Lower leg skin (tissue), 3 donors: Measurements from ENCODE around the gene DAB2IP.

Experiments
- POLR2A ChIP-seq, 2 donors: fragments of 450-650 bp; IDR thresholded peaks; one replicate each; pipeline ENCODE4 v1.6.1; 2016 to 2017; ENCODE audit warnings: antibody characterized with exemption in 2 of 2, mild to moderate bottlenecking in 1 of 2, moderate library complexity in 1 of 2
- TF ChIP-seq, protein P1 (sequence below), 3 donors: fragments of 450-650 bp; IDR thresholded peaks; one replicate each; pipeline ENCODE4 v1.5.1; 2016; ENCODE audit warnings: antibody characterized with exemption in 3 of 3, mild to moderate bottlenecking in 3 of 3, moderate library complexity in 2 of 3

DNA sequence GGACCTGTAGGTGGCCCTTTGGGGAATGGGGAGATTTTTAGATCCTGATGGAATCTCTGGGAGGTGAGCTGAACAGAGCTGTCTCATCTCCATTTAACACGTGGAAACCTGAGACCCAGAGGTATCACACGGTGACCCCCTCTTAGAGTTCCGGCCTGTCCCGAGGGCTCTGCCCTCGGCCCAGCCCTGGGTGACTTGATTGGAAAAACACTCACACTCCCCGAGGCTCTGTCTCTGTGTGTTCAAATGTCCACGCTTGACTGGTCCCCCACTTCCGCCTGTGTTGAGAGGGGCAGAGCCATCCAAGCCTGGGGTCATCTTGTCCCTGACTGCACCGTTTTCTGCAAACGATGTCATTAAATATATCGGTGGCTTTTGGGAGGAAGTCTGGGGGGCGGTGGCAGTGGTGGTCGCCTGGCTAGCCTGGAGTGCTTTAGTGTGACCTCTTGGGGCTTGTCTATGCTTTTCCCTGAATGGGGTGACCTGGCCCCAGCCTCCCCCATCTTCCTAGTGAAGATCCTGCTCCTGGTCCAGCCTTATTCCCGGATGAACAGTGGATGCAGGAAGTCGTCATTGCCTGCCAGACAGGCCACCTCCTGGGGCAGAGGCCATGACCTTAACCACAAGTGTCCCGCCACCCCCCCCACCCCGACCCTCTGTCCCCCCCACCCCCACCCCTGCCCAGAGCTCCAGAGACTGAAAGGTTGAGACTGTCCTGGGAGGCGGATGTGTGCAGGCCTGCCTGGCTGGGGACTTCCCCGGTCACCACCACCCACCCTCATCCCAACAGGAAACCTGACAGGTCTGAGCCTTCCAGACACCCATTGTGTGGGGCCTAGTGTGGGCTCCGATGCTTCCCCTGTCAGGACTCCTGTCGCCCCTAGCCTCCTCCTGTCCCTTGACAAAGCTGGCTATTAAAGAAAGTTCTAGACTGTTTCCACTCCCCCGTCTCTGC lies 5.3 kb upstream of the DAB2IP start:
- no peak for TF ChIP-seq POLR2A (IDR thresholded peaks at IDR 0.05)
- TF ChIP-seq, protein P1, sequence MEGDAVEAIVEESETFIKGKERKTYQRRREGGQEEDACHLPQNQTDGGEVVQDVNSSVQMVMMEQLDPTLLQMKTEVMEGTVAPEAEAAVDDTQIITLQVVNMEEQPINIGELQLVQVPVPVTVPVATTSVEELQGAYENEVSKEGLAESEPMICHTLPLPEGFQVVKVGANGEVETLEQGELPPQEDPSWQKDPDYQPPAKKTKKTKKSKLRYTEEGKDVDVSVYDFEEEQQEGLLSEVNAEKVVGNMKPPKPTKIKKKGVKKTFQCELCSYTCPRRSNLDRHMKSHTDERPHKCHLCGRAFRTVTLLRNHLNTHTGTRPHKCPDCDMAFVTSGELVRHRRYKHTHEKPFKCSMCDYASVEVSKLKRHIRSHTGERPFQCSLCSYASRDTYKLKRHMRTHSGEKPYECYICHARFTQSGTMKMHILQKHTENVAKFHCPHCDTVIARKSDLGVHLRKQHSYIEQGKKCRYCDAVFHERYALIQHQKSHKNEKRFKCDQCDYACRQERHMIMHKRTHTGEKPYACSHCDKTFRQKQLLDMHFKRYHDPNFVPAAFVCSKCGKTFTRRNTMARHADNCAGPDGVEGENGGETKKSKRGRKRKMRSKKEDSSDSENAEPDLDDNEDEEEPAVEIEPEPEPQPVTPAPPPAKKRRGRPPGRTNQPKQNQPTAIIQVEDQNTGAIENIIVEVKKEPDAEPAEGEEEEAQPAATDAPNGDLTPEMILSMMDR (IDR thresholded peaks at IDR 0.05), result no peak
